Measurements from ENCODE around the gene LRP1-AS.

Gene LRP1-AS

DNA sequence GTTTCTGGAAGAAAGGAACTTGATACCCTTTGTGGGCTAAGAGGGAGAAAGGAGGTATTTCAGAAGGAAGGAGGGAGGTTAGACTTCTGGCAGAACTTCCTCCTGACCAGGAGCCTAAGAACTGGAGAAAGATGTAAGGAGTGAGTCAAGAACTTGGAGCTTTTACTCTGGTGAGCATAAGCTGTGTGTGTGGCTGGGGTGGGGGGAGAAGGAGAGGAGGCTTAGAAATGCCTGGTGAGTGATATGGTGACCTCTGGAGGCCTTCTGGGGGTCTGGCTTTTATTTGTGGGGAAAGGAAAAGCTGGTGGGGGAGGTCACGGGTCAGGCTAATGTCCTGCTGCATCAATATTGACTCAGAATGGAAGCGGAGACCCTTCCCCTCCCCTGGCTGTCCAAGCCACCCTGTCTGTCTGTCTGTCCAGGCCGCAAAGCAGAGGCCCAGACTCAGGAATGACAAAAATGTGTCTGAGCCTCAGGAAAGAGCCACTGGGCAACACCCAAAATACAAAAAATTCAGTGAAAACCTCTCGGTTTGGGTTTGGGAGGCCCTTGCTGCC lies 14.3 kb downstream of the LRP1-AS start:
- no peak for DNase-seq
- TF ChIP-seq, protein P1, sequence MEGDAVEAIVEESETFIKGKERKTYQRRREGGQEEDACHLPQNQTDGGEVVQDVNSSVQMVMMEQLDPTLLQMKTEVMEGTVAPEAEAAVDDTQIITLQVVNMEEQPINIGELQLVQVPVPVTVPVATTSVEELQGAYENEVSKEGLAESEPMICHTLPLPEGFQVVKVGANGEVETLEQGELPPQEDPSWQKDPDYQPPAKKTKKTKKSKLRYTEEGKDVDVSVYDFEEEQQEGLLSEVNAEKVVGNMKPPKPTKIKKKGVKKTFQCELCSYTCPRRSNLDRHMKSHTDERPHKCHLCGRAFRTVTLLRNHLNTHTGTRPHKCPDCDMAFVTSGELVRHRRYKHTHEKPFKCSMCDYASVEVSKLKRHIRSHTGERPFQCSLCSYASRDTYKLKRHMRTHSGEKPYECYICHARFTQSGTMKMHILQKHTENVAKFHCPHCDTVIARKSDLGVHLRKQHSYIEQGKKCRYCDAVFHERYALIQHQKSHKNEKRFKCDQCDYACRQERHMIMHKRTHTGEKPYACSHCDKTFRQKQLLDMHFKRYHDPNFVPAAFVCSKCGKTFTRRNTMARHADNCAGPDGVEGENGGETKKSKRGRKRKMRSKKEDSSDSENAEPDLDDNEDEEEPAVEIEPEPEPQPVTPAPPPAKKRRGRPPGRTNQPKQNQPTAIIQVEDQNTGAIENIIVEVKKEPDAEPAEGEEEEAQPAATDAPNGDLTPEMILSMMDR (IDR thresholded peaks at IDR 0.05), result no peak
- Mint-ChIP-seq H3K27me3 (ENCODE audit: low read depth, poor library complexity) (peaks cover 11% of the 10 kb centered on the region), H3K36me3 (ENCODE audit: low read depth) (no peaks in the 10 kb centered on the region), H3K4me1 (peaks cover 83% of the 10 kb centered on the region), H3K27ac (peak overlapping the region; percentile 58), H3K4me3 (peak overlapping the region; percentile 68), H3K9me3 (no peaks in the 10 kb centered on the region)

DNA sequence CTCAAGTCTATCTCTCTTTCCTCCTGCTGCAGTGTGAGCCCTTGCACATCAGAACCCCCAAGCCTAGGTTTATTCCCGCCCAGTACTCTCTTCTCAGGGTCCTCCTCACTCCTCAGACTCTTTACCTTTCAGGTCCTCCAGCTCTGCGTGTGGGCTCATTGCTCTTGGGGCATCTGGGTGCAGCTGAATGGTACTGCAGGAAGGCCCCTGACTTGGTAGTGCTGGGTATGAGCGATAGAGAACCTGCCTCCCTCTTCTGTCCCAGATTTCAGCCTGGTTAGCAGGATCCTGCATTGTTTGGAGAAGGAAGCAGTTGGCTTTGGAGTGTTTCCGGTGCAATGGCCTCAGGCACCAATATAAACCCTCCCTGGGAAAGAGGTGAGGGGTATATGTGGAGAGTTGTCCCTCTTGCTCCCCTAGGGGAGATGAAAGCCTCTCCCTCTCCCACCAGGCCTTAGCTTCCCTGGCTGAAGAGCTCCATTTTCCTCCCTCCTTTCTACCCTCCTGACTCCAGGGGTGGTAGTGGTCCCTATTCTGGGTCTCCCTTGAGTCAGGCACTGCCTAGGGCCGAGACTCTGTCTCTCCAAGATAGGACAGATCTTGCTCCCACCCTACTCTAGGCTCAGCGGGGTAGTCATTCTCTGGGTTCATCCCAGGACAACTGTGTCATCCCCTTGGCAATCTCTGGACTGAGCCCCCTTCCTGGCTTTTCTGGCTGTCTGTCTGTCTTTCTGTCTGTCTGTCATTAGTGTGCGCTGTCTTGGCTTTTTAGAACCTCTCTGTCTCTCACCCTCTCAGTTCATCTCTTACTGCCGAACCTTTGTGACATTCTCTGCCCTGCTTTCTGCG lies 15.3 kb downstream of the LRP1-AS start:
- TF ChIP-seq, protein P1 (IDR thresholded peaks at IDR 0.05), result no peak
- no peak for DNase-seq
- H3K36me3 Mint-ChIP-seq (ENCODE audit: low read depth), result no peaks in the 10 kb centered on the region
- H3K27ac Mint-ChIP-seq, result peak overlapping the region; percentile 58
- no peaks in the 10 kb centered on the region for H3K9me3 Mint-ChIP-seq
- peak overlapping the region; percentile 90 for H3K4me3 Mint-ChIP-seq
- peaks cover 78% of the 10 kb centered on the region for H3K4me1 Mint-ChIP-seq
- peaks cover 12% of the 10 kb centered on the region for H3K27me3 Mint-ChIP-seq (ENCODE audit: low read depth, poor library complexity)

DNA sequence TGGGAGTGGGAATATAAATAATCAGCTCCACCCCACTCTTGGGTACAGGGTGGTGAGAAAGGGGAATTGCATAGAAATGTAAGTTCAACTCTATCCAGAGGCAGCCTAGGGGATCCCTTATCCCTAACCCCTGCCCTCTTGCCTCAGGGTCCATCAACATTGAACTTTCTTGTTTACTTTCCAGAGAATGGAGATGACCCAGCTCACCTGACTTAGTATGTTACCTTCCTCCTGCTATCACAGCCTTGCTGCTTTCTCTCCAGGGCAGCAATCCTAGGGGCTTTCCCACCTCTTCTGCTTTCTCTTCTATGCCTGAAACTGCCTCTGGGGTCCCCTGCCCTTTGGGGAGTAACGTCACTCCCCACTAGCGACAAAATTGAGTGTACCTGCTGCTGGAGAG lies 16.5 kb downstream of the LRP1-AS start:
- no peaks in the 10 kb centered on the region for H3K9me3 Mint-ChIP-seq
- H3K4me3 Mint-ChIP-seq, result peak overlapping the region; percentile 90
- H3K4me1 Mint-ChIP-seq, result peaks cover 80% of the 10 kb centered on the region
- no peak for DNase-seq
- TF ChIP-seq, protein P1 (IDR thresholded peaks at IDR 0.05), result no peak
- H3K27me3 Mint-ChIP-seq (ENCODE audit: low read depth, poor library complexity), result peaks cover 19% of the 10 kb centered on the region
- peak overlapping the region; percentile 85 for H3K27ac Mint-ChIP-seq
- no peaks in the 10 kb centered on the region for H3K36me3 Mint-ChIP-seq (ENCODE audit: low read depth)

DNA sequence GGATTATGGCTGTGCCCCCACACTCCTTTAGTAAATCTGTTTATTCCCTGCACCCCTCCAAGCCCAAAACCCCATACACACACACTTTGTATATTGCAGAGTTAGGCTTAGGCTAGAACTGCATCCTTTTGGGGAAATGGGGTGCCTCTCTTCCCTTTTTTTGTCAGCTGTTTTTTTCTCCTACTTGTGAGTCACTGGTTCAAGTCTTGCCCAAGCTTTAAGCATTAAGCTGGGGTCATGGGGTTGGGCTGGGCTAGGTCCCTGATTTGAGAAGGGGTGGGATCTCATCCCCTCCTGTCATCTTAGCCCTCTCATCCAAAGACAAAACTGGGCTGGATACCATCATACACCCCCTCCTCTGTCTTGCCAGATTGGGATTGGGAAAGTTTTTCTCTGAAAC lies 17.5 kb downstream of the LRP1-AS start:
- H3K36me3 Mint-ChIP-seq (ENCODE audit: low read depth), result no peaks in the 10 kb centered on the region
- peaks cover 70% of the 10 kb centered on the region for H3K4me1 Mint-ChIP-seq
- H3K27ac Mint-ChIP-seq, result no peak overlapping the region
- no peak for DNase-seq
- no peaks in the 10 kb centered on the region for H3K9me3 Mint-ChIP-seq
- H3K4me3 Mint-ChIP-seq, result peak overlapping the region; percentile 90
- peaks cover 19% of the 10 kb centered on the region for H3K27me3 Mint-ChIP-seq (ENCODE audit: low read depth, poor library complexity)
- TF ChIP-seq, protein P1 (IDR thresholded peaks at IDR 0.05), result no peak

DNA sequence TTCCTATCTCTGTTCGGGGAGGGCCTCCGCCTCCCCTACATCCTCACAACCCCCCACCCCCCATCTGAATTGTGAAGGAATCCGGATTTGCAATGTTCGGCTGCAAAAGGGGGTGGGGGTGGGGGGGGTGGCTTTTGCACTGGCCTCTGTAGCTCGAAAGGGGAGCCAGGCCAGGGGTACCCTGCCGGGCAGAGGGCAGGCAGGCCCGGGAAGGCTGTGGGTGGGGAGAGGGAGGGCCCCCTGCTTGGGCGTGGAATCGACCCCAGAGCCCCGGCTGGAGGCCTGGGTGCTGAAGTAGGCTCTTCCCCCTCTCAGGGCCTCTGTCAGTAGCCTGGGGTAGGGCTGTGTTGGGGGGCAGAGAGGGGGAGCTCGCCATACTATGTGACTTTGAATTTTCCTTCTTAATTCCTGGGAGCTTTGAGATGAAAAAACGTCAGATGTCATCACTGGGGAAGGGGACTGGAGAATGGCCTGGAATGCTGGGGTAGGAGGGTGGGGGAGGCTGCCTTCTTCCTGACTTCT lies 18.0 kb downstream of the LRP1-AS start:
- Mint-ChIP-seq H3K27ac (no peak overlapping the region), H3K27me3 (ENCODE audit: low read depth, poor library complexity) (peaks cover 23% of the 10 kb centered on the region), H3K9me3 (no peaks in the 10 kb centered on the region), H3K4me3 (peak overlapping the region; percentile 90), H3K4me1 (peaks cover 65% of the 10 kb centered on the region), H3K36me3 (ENCODE audit: low read depth) (no peaks in the 10 kb centered on the region)
- TF ChIP-seq, protein P1 (IDR thresholded peaks at IDR 0.05), result no peak
- peak; percentile 29 for DNase-seq
